Small intestine (tissue), 7 donors: Measurements from ENCODE around the gene IFT81. TPM values are rescaled to one million over a fixed set of nuclear protein-coding genes. Genes with fewer than 3 reads are reported as not detected.
A peak's percentile ranks its signal among the peaks of the same experiment; 100 is the strongest.

Experiments
- DNase-seq, 2 donors: peaks; one replicate each; pipeline versions ENCODE4 v3.0.0 to v3.0.0-alpha.2; 2013
- FAIRE-seq: peaks from 2 replicates; lab custom pipeline; 2012; peaks lifted over from hg19 to GRCh38; lab: Jason Lieb, UNC
- H3K27ac ChIP-seq, 3 donors: one replicate each; pipeline ENCODE4 v1.5.1; 2013; ENCODE audit warnings: low read length in 2 of 3, mild to moderate bottlenecking in 2 of 3, control low read depth in 1 of 3, inconsistent platforms in 1 of 3, low read depth in 1 of 3, moderate library complexity in 1 of 3
- H3K27me3 ChIP-seq, 3 donors: one replicate each; pipeline ENCODE4 v1.6.1; 2013; ENCODE audit warnings: low read length in 3 of 3, inconsistent platforms in 1 of 3; ENCODE audit not compliant: control insufficient read depth in 3 of 3, insufficient read depth in 3 of 3
- H3K36me3 ChIP-seq, 3 donors: one replicate each; pipeline ENCODE4 v1.6.1; 2013; ENCODE audit warnings: low read length in 3 of 3, inconsistent platforms in 1 of 3, low read depth in 1 of 3, mild to moderate bottlenecking in 1 of 3, moderate library complexity in 1 of 3; ENCODE audit not compliant: control insufficient read depth in 3 of 3, insufficient read depth in 2 of 3
- H3K4me1 ChIP-seq, 3 donors: one replicate each; pipeline ENCODE4 v1.6.1; 2013; ENCODE audit warnings: low read length in 2 of 3, inconsistent platforms in 1 of 3, low read depth in 1 of 3, mild to moderate bottlenecking in 1 of 3, moderate library complexity in 1 of 3; ENCODE audit not compliant: control insufficient read depth in 3 of 3, insufficient read depth in 2 of 3
- H3K4me3 ChIP-seq, 3 donors: one replicate each; pipeline ENCODE4 v1.5.1; 2013; ENCODE audit warnings: low read length in 3 of 3, control low read depth in 1 of 3, inconsistent platforms in 1 of 3, low read depth in 1 of 3, mild to moderate bottlenecking in 1 of 3, moderate library complexity in 1 of 3
- H3K9me3 ChIP-seq, 2 donors: one replicate each; pipeline ENCODE4 v1.6.1; 2013; ENCODE audit warnings: low read depth in 1 of 2, low read length in 1 of 2; ENCODE audit not compliant: control insufficient read depth in 2 of 2, insufficient read depth in 1 of 2
- WGBS, 3 donors: extraction: QIAGEN DNeasy Blood & Tissue Kit; methylation state at CpG; one replicate each; pipeline ENCODE4 v1.1.7; 2013; 5-methylcytosine and 5-hydroxymethylcytosine counted together
- polyA plus RNA-seq, 4 donors: library from polyadenylated mRNA; stranded (reverse) in 3 of 4; unstranded in 1 of 4; fragments of 200-250 nt in 3 of 4; fragments of 120-200 nt in 1 of 4; gene quantifications; one replicate each; pipeline versions ENCODE4 v1.2.1 to v1.2.3, GENCODE V29; 2013
- donor health status: healthy with polysubstance abuse.
- donor health status: control.
- donor health status: control.
- donor health status: Bipolar disorder and iron deficiency.
- donor health status: healthy.

The IFT81 gene
- polyA plus RNA-seq, 4 donors: 0.54 to 10.2 (median 2.6) TPM

DNA sequence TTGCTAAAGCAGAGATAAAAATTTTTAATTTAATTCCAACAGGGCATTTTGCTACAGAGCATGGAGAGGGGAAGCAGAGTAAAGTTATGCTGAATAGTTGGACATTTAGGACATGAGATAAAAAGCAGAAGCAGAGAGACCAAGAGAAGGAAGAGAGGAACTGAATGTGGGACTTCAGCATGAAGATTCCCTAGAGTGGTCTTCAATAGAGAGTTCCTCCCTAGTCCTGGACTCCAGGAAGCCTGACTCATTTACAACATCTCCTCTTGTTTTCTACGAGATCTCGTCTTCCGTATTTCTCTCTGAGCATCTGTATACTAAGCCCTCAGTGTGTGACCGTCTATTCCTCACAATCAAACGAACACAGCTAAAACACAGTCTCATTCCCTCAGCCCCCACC lies 35.2 kb upstream of the IFT81 start:
- DNase-seq (no peak), FAIRE-seq (no peak)
- Histone ChIP-seq H3K27me3 (peaks cover 0 to 7% (median 0%) of the 10 kb centered on the region in 3 donors), H3K4me3 (no peak overlapping the region), H3K36me3 (no peaks in the 10 kb centered on the region), H3K4me1 (no peaks in the 10 kb centered on the region), H3K27ac (no peak overlapping the region), H3K9me3 (no peaks in the 10 kb centered on the region)
- WGBS, 3 donors: 73 to 81% (median 78%) methylated on average over 5 of the region's 5 CpGs

DNA sequence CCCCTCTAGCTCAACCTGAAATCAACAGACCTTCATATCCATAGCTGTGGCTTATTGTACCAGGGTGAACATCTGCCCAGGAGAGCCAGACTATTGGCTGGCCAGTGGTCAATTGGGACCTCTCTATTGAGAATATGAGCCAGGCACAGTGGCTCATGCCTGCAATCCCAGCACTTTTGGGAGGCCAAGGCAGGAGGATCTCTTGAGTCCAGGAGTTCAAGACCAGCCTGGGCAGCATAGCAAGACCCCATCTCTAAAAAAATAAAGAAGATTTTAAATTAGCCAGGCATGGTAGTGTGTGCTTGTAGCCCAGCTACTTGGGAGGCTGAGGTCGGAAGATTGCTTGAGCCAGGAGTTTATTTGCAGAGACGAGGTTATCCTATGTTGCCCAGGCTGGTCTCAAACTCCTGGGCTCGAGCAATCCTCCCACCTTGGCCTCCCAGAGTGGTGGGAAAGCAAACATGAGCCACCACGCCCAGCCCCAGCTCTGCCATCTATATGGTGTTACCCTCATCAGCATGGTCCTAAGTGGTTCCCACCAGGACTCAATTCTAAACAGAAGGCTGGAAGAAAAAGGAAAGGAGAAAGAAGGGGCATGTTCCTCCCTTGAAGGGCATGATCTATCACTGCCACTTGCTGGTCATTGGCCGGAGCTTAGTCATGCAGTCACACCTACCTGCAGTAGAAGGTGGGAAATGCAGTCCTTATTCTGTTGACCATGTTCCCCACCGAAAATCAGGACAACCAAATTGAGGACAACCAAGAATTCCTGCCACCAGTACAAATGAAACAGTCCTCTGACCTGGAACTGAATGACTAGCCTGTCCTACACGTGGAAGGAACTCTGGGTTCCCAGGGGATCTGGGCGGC lies 33.7 kb upstream of the IFT81 start:
- H3K27me3 ChIP-seq: peaks cover 0 to 7% (median 0%) of the 10 kb centered on the region in 3 donors
- FAIRE-seq (no peak), DNase-seq (no peak)
- H3K4me1 ChIP-seq: no peaks in the 10 kb centered on the region
- H3K4me3 ChIP-seq: no peak overlapping the region
- no peaks in the 10 kb centered on the region for H3K9me3 ChIP-seq
- H3K36me3 ChIP-seq: no peaks in the 10 kb centered on the region
- WGBS, 3 donors: 66 to 74% (median 67%) methylated on average over 8 of the region's 8 CpGs
- no peak overlapping the region for H3K27ac ChIP-seq

DNA sequence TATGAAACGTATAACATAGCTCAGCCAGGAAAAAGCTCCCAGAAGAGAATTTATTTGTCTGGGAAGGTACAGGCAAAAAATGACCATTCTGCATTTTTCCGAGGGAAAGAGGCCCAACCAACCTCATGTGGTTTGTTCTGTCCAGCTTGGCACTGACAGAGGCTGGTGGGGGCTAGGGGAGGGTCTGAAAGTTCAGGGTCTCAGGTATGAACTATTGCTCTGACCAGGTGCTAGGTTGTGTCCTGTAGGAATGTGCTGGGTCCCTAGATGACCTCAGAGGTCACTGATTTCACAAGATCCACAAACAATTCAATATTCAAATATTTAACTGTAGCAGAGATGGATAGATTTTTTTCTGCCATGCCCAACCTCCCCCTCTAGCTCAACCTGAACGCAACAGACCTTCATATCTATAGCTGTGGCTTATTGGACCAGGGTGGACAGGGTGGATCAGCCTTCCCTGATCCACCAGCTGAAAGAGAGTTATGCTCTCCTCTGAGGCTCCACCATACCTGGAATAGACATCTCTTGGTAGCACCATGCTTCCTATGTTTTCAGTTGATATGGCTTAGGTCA lies 32.9 kb upstream of the IFT81 start:
- Histone ChIP-seq H3K9me3 (no peaks in the 10 kb centered on the region), H3K27me3 (peaks cover 0 to 7% (median 0%) of the 10 kb centered on the region in 3 donors), H3K4me3 (no peak overlapping the region), H3K36me3 (no peaks in the 10 kb centered on the region), H3K27ac (no peak overlapping the region), H3K4me1 (no peaks in the 10 kb centered on the region)
- DNase-seq (no peak), FAIRE-seq (no peak)
- 57 to 71% (median 67%) methylated on average over 3 of the region's 3 CpGs for WGBS, 3 donors

DNA sequence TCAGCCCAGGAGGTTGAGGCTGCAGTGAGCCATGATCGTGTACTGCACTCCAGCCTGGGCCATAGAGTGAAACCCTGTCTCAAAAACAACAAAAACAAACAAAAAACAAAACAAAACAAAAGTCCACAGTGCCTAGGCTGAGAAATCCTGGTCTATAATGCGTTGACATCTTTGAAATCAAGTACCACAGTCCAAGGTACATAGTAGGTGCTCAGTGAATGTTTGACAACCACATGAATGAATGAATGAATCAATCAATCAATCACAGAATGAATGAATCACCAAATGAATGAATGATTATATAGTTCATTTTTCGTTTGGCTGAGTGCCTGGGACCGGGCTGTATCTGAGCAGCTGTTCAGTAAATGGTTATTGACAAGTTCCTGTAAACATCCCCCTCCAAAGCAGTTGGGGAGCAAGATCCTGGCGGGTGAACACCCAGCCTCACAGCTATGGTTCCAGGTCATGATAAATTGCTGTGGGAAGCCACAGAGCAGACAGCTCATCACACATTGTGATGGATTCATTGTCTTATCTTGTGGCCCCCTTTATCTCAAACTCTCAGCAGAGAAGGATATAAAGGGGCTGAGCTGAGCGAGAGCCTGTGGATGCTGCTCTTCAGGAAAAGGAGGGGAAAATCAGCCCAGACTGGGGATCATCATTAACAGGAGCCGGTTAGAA lies 30.4 kb upstream of the IFT81 start:
- WGBS, 3 donors: 23 to 42% (median 38%) methylated on average over 7 of the region's 7 CpGs
- DNase-seq (no peak), FAIRE-seq (no peak)

DNA sequence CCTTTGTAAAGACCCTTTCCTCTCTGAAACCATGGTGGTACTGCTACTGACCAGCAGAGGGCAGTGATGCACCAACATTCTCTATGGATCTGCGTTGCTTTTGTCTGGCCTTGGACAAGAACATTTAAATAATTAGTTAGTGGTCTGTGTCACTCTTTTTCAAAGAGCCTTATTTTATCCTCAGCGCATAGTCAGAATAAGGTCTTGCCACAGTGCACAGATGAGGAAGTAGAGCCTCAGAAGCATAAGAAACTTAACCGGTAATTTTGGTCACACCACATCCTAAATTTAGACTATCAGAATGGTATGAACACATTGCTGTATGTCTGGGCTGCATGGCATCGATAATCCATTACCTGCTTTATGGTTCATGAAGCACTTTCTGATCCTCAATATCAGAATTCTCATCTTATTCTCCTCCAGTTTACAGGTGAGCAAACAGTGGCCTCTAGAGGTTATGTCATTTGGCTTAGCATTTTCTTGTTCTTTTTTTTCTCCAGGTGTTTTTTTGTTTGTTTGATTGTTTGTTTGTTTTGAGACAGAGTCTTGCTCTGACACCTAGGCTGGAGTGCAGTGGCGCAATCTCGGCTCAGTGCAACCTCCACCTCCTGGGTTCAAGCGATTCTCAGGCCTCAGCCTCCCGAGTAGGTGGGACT lies 23.7 kb upstream of the IFT81 start:
- H3K4me1 ChIP-seq: peaks cover 0 to 8% (median 0%) of the 10 kb centered on the region in 3 donors
- H3K9me3 ChIP-seq: no peaks in the 10 kb centered on the region
- no peaks in the 10 kb centered on the region for H3K36me3 ChIP-seq
- WGBS, 3 donors: 47 to 52% (median 47%) methylated on average over 8 of the region's 8 CpGs
- H3K27me3 ChIP-seq: no peaks in the 10 kb centered on the region
- H3K4me3 ChIP-seq: no peak overlapping the region
- H3K27ac ChIP-seq: no peak overlapping the region
- DNase-seq: peak; percentile 65 to 75
- FAIRE-seq: no peak

More for the DNA sequence above, 30.4 kb upstream of the IFT81 start:
- no peaks in the 10 kb centered on the region for H3K9me3 ChIP-seq
- H3K4me3 ChIP-seq: no peak overlapping the region
- no peak overlapping the region for H3K27ac ChIP-seq
- H3K27me3 ChIP-seq: peaks cover 0 to 7% (median 0%) of the 10 kb centered on the region in 3 donors
- no peaks in the 10 kb centered on the region for H3K36me3 ChIP-seq
- H3K4me1 ChIP-seq: no peaks in the 10 kb centered on the region

DNA sequence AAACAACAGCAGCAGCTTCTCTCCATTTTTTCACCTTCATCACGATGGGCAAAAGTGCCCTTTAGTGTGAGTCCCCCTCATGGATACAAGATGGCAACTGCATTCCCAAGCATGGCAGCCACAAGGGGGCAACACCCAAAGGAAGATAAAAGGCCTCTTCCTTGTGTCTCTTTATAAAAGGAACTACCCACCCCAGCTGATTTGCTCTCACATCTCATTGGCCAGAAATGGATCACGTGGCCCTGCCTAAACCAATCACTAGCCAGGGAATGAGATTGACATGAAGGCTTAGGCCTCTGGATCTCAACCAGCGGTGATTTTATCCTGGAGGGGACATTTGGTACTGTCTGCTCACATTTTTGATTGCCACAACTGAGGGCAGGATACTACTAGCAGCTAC lies 21.9 kb upstream of the IFT81 start:
- WGBS, 3 donors: 92 to 93% (median 92%) methylated on average over 3 of the region's 3 CpGs
- Histone ChIP-seq H3K27me3 (no peaks in the 10 kb centered on the region), H3K4me3 (no peak overlapping the region), H3K4me1 (peaks cover 0 to 8% (median 0%) of the 10 kb centered on the region in 3 donors), H3K27ac (no peak overlapping the region), H3K36me3 (no peaks in the 10 kb centered on the region), H3K9me3 (no peaks in the 10 kb centered on the region)
- FAIRE-seq: no peak
- DNase-seq: peak; percentile 24 to 31

DNA sequence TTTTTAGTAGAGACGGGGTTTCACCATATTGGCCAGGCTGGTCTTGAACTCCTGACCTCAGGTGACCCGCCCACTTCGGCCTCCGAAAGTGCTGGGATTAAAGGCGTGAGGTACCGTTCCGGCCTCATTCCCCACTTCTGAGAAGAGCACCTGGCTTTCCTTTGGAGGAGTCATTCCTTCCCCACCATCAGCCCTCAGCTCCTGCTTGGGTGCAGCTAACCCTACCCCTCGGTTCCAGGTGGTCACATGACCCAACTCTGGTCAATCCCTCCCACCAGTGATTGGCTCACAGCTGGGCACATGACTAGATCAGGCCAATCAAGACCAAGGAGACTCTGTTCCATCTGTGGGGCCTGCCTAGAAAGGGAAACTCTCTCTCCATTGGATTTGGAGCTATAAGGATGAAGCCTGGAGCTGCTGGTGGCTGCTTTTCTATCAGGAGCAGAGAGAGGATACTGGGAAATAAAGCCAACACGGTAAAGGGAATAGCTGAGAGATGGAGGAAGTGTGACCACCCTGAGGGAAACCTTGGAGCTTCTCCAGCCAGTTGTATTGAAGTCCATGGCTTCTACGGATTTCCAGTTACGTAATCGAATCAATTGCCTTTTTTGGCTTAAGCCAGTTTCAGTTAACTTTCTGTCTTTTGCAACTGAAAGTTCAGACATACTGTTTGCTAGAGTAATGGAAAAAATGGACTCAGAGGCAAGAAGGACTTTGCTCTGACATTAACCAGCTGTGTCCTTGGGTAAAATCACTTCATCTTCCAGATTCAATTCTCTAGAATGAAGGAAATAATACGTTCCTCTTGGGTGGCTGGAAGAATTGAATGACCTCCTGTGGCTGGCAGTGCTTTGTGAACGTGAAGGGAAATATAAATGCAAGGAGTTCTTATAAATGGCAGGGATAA lies 19.7 kb upstream of the IFT81 start:
- Histone ChIP-seq H3K4me3 (no peak overlapping the region), H3K36me3 (no peaks in the 10 kb centered on the region), H3K4me1 (peaks cover 0 to 19% (median 0%) of the 10 kb centered on the region in 3 donors), H3K9me3 (no peaks in the 10 kb centered on the region), H3K27me3 (no peaks in the 10 kb centered on the region), H3K27ac (peak overlapping the region in 2 of 3 donors; percentile 65 to 86)
- WGBS, 3 donors: 77 to 85% (median 84%) methylated on average over 14 of the region's 14 CpGs
- peak in 1 of 2 donors; percentile 45 for DNase-seq
- FAIRE-seq: no peak
